Measurements from ENCODE around the gene WDR35.

Gene WDR35

GRCh38 chr2:19942199-19942598, 47.7 kb downstream of the WDR35 start:
- Histone ChIP-seq H3K36me3 (ENCODE audit: insufficient read depth) (no peaks in the 10 kb centered on the region), H3K9ac (no peak overlapping the region), H3K4me1 (ENCODE audit: low read depth, poor library complexity, severe bottlenecking) (no peaks in the 10 kb centered on the region), H3K27ac (no peak overlapping the region), H3K27me3 (ENCODE audit: insufficient read depth, low read depth) (no peaks in the 10 kb centered on the region), H3K4me3 (IDR thresholded peaks at IDR 0.05; ENCODE audit: insufficient read depth, low read depth, low read length) (no peak overlapping the region), H4K20me1 (ENCODE audit: insufficient read depth) (no peaks in the 10 kb centered on the region), H2AFZ (ENCODE audit: low read depth) (no peak overlapping the region), H3K4me2 (no peak overlapping the region), H3K79me2 (ENCODE audit: insufficient read depth, low read depth) (no peaks in the 10 kb centered on the region)
- no peak for TF ChIP-seq CTCF (conservative IDR thresholded peaks at IDR 0.05; ENCODE audit: low read depth, low read length)

GRCh38 chr2:19937004-19937403, 52.9 kb downstream of the WDR35 start:
- Histone ChIP-seq H3K36me3 (ENCODE audit: insufficient read depth) (no peaks in the 10 kb centered on the region), H3K79me2 (ENCODE audit: insufficient read depth, low read depth) (no peaks in the 10 kb centered on the region), H3K27me3 (ENCODE audit: insufficient read depth, low read depth) (no peaks in the 10 kb centered on the region), H3K9ac (no peak overlapping the region), H4K20me1 (ENCODE audit: insufficient read depth) (no peaks in the 10 kb centered on the region), H3K27ac (no peak overlapping the region), H2AFZ (ENCODE audit: low read depth) (no peak overlapping the region), H3K4me2 (no peak overlapping the region), H3K4me3 (IDR thresholded peaks at IDR 0.05; ENCODE audit: insufficient read depth, low read depth, low read length) (no peak overlapping the region), H3K4me1 (ENCODE audit: low read depth, poor library complexity, severe bottlenecking) (no peaks in the 10 kb centered on the region)
- no peak for TF ChIP-seq CTCF (conservative IDR thresholded peaks at IDR 0.05; ENCODE audit: low read depth, low read length)

- no peak for TF ChIP-seq CTCF (conservative IDR thresholded peaks at IDR 0.05; ENCODE audit: low read depth, low read length)
- Histone ChIP-seq H3K4me3 (IDR thresholded peaks at IDR 0.05; ENCODE audit: insufficient read depth, low read depth, low read length) (no peak overlapping the region), H2AFZ (ENCODE audit: low read depth) (no peak overlapping the region), H3K79me2 (ENCODE audit: insufficient read depth, low read depth) (no peaks in the 10 kb centered on the region), H3K9ac (no peak overlapping the region), H3K4me1 (ENCODE audit: low read depth, poor library complexity, severe bottlenecking) (no peaks in the 10 kb centered on the region), H3K4me2 (no peak overlapping the region), H3K27me3 (ENCODE audit: insufficient read depth, low read depth) (no peaks in the 10 kb centered on the region), H4K20me1 (ENCODE audit: insufficient read depth) (no peaks in the 10 kb centered on the region), H3K36me3 (ENCODE audit: insufficient read depth) (no peaks in the 10 kb centered on the region), H3K27ac (no peak overlapping the region)
Measured at GRCh38 chr2:19936203-19936602, 53.7 kb downstream of the WDR35 start.

GRCh38 chr2:19933351-19933981, 56.4 kb downstream of the WDR35 start:
- Histone ChIP-seq H3K4me2 (no peak overlapping the region), H3K4me1 (ENCODE audit: low read depth, poor library complexity, severe bottlenecking) (no peaks in the 10 kb centered on the region), H3K36me3 (ENCODE audit: insufficient read depth) (no peaks in the 10 kb centered on the region), H4K20me1 (ENCODE audit: insufficient read depth) (no peaks in the 10 kb centered on the region), H3K27me3 (ENCODE audit: insufficient read depth, low read depth) (no peaks in the 10 kb centered on the region), H3K27ac (no peak overlapping the region), H3K4me3 (IDR thresholded peaks at IDR 0.05; ENCODE audit: insufficient read depth, low read depth, low read length) (no peak overlapping the region), H3K79me2 (ENCODE audit: insufficient read depth, low read depth) (no peaks in the 10 kb centered on the region), H3K9ac (no peak overlapping the region), H2AFZ (ENCODE audit: low read depth) (no peak overlapping the region)
- TF ChIP-seq CTCF (conservative IDR thresholded peaks at IDR 0.05; ENCODE audit: low read depth, low read length), result no peak

Measured in KMS-11 (cell line).